AG20443 (cell line): ENCODE data around the gene ISLR.
"Not testable (repeated sequence)": the region's sequence is repeated elsewhere in the genome, so short reads cannot be mapped to it uniquely, and the experiment has no call there.

ENCODE experiments used
- DNase-seq: peaks from one replicate; pipeline ENCODE4 v3.0.0; 2012; ENCODE audit warnings: low spot score, mixed read lengths

ISLR gene

GRCh38 chr15:74136814-74137536 is 36.5 kb upstream of the ISLR start:
- DNase-seq, result no peak

GRCh38 chr15:74137537-74137894 is 36.0 kb upstream of the ISLR start:
- no peak for DNase-seq

GRCh38 chr15:74138642-74139041 is 34.9 kb upstream of the ISLR start:
- no peak for DNase-seq

- no peak for DNase-seq
Observed at GRCh38 chr15:74141591-74141990, 31.9 kb upstream of the ISLR start.

- DNase-seq, result no peak
Observed at GRCh38 chr15:74144153-74144775, 29.2 kb upstream of the ISLR start.

- DNase-seq, result no peak
Observed at GRCh38 chr15:74146277-74146800, 27.2 kb upstream of the ISLR start.

GRCh38 chr15:74147051-74147450 is 26.5 kb upstream of the ISLR start:
- no peak for DNase-seq

GRCh38 chr15:74155766-74156417 is 17.6 kb upstream of the ISLR start:
- DNase-seq, result no peak

GRCh38 chr15:74156678-74157411 is 16.7 kb upstream of the ISLR start:
- no peak for DNase-seq

- DNase-seq, result no peak
Observed at GRCh38 chr15:74157868-74158827, 15.4 kb upstream of the ISLR start.

- DNase-seq, result no peak
Observed at GRCh38 chr15:74158855-74159650, 14.5 kb upstream of the ISLR start.

GRCh38 chr15:74159773-74160172 is 13.7 kb upstream of the ISLR start:
- no peak for DNase-seq

GRCh38 chr15:74160390-74160789 is 13.1 kb upstream of the ISLR start:
- DNase-seq, result not testable (repeated sequence)

GRCh38 chr15:74162195-74162536 is 11.3 kb upstream of the ISLR start:
- not testable (repeated sequence) for DNase-seq

GRCh38 chr15:74165461-74165860 is 8.0 kb upstream of the ISLR start:
- DNase-seq, result no peak

GRCh38 chr15:74167891-74168331 is 5.6 kb upstream of the ISLR start:
- DNase-seq, result peak; percentile 3

GRCh38 chr15:74168711-74169126 is 4.8 kb upstream of the ISLR start:
- peak; percentile 7 for DNase-seq

- no peak for DNase-seq
Observed at GRCh38 chr15:74170071-74170844, 3.3 kb upstream of the ISLR start.

GRCh38 chr15:74170875-74171578 is 2.5 kb upstream of the ISLR start:
- DNase-seq, result no peak
